Fibroblast of skin of left biceps (primary cell): ENCODE data around the gene DNAJB8.

ENCODE experiments used
- DNase-seq, 2 experiments: peaks; one replicate each; pipeline ENCODE4 v3.0.0-alpha.2; 2013; ENCODE audit warnings: low read depth in 2 of 2

The DNAJB8 gene

DNA sequence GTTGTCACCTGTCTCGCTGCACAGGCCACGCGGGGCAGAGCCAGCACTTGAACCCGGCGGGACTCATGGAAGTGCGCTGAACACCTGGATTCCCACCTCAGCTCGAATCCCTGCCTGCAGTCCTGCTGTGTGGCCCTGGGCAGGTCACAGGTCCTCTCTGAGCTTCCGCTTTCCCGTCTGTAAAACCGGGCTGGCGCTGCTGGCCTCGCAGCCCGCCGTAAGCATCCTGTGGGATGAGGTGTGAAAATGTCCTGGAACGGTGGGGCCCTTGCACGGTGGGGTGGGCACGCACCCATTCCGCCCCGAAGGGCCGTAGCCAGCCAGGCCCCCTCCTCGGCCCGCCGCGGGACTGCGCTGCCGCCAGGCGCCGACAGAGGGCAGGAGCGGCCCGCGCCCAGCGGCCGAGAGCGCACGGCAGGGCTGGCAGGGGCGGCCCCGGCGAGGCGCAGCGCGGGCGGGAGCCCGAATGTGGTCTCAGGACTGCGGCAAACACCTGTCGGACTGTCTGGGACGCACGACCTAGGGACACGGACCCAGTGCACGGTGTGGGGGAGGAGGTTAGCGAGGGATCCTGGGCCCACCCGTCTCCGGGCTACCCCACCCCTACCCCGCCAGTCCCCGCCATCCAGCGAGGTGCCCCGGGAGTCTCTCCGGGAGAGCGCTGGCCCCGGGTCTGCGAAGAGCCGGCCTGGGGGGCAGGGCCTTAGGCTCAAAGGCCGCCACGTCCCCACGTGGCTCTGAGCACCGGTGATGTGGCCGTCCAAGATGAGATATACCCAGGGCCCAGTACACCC is 40.4 kb downstream of the DNAJB8 start:
- DNase-seq = no peak

DNA sequence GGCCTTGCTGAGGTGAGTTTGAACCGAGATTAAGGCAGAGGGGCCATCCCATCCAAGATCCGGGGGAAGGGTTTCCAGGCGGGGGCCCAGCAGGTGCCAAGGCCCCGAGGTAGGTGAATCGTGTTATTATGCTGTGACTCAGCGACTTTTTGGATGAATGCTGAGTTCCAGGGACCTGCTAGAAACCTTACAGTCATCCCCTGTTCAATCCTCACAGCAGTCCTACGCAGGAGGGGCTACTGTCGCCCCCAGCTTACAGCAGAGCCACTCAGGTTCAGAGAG is 40.9 kb downstream of the DNAJB8 start:
- no peak for DNase-seq

- DNase-seq = no peak
Measured at GRCh38 chr3:128425142-128425845, 41.4 kb downstream of the DNAJB8 start.

DNA sequence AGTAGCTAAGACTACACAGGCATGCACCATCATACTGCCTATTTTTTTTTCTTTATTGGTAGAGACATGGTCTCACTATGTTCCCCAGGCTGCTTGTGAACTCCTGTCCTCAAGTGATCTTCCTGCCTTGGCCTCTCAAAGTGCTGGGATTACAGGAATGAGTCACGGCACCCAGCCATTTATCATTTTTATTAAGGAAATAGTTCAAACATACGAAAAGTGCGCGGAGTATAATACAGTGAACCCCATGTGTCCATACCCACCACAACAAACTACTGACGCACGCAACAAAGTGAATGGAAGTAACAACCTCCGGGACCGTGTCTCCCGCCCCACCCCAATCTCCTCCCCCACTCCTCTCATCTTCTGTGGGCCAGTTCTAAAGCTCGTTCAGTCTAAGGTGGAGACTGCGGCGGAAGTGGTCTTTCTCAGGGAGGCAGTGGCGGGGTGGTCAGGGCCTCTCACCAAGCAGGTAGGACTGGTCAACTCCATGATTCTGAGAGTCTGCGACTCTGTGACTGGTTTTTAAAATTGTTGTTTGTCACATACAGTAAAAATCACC is 42.1 kb downstream of the DNAJB8 start:
- DNase-seq = peak; percentile 57 to 67

GRCh38 chr3:128423525-128424147 is 43.1 kb downstream of the DNAJB8 start:
- DNase-seq = no peak

GRCh38 chr3:128422762-128423524 is 43.7 kb downstream of the DNAJB8 start:
- no peak for DNase-seq

DNA sequence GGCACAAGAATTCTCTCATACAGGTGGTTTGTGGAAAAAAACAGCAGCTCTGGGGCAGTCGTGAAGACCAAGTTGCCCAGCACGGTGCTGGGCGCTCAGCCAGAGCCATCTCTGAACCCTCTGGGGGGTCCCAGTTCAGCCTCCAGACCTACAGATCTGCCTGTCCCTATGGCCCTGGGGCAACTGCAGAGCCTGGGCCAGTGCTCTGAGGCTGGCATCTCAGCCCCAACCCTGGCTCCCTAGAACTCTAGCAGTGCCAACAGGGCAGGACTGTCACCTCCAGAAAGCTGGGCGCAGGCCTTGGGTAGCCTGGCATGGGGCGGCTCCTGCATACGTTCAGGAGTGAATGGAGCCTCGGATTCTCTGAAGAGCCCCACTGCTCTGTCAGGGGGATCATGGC is 44.7 kb downstream of the DNAJB8 start:
- DNase-seq = no peak

- no peak for DNase-seq
Measured at GRCh38 chr3:128421439-128421836, 45.3 kb downstream of the DNAJB8 start.

DNA sequence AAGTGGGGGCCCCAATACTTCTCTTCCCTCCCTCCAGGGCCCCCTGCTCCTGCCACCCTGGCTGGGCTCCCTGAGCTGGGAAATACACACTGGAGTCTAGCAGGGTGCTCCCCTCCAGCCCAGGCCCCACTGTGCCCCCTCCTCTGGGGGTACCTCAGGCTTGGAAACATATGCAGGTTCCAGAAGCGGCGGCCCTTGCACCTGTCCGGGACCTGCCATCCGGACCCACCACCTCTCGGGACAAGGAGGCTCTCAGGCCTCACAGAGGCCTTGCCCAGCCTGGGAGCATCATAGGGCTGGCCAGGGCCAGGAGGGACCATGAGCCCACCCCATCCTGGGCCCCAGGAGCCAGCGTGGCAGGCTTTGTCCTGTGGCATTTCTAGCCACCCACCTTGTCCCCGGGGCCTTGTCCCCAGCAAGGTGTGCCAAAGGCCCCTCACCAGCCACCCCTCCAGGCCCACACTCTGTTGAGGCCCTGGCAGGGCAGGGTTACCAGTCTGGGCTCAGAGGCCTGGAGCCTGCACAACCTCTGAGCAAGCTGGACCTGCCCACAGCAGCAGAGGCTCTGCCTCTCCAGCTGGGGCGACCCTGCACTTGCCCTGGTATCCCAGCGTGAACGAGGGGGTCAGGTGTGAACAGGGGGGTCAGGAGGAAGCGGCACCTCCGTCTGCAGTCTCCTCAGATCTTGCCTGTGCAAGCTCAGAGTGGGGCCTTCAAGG is 45.8 kb downstream of the DNAJB8 start:
- no peak for DNase-seq

DNA sequence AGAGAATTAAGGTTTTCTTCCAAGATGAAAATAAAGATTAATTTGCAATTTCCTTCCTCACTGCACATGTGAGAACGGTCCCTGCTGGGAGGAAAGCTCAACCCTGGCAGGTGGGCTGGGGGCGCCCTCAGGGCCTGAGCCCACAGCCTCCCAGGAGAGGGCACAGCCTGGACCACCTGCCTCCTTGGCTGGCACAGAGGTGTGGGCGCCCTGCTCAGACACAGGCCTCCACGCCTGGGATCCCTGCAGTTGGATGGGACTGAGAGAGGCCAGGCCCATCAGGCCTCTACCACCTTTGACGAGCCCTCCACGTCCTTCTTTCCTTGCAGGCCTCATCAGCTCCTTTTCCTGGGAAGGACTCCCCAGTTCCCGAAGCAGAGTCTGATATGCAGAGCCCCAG is 46.4 kb downstream of the DNAJB8 start:
- no peak for DNase-seq

DNA sequence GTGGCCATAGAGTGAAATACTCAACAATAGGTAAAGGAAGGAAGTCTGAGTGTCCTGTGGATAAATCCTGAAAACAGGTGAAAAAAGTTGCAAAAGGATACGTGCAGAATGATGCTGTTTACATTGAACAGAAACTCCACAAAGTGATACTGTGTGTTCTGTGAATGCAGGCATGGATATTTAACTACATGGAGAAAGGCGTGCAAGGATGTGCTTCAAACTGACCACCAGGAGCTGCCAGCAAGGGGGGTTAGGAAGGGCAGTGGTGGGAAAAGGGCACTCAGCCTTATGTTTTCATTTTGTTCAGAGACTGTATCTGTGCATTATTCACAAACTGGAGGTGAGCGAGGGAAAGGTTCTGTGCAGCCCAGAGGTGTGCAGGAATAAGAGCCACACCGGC is 47.4 kb downstream of the DNAJB8 start:
- DNase-seq = no peak

DNA sequence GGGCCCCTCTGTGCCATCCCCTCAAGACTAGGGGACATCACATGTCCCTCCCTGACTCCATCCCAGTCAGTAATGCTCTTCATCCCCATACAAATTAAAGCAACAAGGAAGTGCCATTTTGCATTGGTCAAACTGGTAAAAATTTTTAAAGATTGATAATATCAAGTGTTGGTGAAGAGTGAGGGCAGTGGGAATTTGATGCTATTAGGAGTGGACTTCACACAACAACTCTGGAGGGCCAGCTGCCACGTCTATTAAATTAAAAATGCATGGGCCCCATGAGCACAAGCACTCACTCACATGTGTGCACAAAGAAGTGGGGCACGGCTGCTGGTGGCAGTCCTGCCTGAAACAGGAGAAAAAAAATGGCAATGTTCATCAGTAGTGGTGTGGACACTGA is 47.8 kb downstream of the DNAJB8 start:
- no peak for DNase-seq

DNA sequence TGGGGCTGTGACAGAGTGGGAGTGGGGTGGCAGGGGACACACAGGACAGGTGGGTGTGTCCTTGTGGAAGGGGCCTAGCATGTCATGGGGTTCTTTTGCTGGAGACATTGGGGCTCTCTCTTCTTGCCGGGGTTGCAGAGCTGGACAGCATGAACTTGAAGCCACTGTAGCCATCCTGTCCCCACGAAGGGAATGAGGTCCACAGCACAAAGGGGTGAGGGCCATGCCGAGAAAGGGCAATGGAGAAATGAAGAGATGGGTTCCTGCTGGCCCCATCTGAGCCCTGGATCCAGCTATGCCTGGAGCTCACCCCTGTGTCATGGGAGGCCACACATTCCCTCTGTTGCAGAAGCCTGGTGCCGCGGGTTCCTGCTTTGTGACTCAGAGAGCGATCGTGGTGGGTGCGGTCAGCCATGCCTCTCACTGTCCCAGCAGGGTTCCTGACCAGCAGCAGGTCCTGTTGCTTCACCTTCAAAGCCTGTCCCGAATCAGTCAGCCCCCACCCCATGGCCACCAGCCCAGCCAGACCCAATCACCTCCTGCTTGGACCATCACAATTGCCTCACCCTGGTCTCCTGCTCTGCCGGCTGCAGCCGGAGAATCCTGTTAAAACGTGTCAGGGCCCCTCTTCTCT is 50.0 kb downstream of the DNAJB8 start:
- DNase-seq = peak; percentile 23 to 27

- DNase-seq = no peak
Measured at GRCh38 chr3:128415773-128416577, 50.7 kb downstream of the DNAJB8 start.

GRCh38 chr3:128415200-128415772 is 51.4 kb downstream of the DNAJB8 start:
- no peak for DNase-seq

DNA sequence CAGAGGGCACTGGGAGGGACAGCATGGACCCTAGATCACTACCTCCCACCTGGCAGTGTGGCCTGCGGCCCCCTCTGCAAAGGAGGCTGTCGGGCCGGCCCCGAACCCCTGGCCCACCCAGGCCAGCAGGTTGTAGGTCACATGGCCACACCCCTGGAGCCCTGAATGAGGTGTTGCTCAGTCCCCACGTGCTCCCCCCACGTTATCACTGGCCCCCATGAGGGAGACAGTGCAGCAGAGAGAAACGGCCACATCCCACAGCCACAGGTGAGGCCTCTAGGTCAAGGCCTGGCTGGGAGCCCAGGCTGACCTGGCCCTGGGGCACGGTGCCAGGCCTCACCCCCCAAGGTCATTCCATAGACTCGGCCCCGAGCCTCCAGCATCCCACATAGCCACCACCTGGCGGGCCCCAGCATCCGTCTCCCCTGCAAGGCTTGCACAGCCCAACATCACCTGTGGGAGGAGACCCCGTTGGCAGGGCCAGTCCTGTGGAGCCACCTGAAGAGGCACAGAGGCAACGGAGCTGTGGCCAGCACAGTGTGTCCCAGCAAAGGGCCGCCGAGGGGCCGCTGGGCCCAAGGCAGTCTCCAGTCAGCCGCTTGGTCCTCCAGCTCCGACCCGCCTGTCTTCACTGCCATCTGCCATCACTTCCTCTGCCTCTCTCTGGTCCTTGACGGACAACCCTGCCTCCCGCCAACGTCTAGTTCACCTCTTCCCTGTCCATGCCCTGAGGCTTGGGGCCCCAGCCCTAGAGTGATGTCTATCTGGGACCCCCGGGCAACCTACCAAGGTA is 53.1 kb downstream of the DNAJB8 start:
- no peak for DNase-seq

DNA sequence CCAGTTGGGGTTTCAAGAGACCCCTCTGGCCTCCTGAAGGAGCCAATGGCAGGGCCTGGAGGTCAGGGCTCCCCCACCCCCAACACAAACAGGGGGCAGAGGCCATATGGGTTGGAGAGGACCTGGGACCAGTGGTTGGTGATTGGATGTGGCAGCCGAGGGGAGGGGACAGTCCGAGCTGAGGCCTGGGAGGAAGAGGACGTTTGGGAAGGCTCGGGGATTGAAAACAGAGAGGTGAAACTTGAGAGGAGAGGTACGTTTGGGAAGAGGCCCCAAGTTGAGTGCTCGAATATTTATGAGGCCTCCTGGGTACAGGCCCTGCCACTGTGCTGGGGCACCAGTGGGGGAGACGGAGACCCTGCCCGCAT is 53.7 kb downstream of the DNAJB8 start:
- DNase-seq = no peak
